PC-9 (cell line): ENCODE data around the gene EHBP1. TPM values are rescaled to one million over a fixed set of nuclear protein-coding genes. Genes with fewer than 3 reads are reported as not detected.

Experiments
- BruUV-seq: library from RNA; stranded (reverse); fragments of 400-500 nt; replicated peaks from 2 replicates; lab custom pipeline; 2021; lab: Mats Ljungman, UMichigan
- CTCF ChIA-PET: fragments of 300-600 bp; sonication (Branson Sonifier 250); formaldehyde crosslinking; loops from one replicate; lab custom pipeline; 2022; ENCODE audit warnings: antibody characterized with exemption; lab: Charles Lee
- POLR2A ChIA-PET: fragments of 300-600 bp; sonication (Branson Sonifier 250); formaldehyde crosslinking; loops from one replicate; lab custom pipeline; 2022; ENCODE audit warnings: antibody characterized with exemption; ENCODE audit not compliant: unreplicated experiment; lab: Charles Lee
- DNase-seq, 2 experiments: peaks; one replicate each; pipeline versions ENCODE4 v3.0.0 to v3.0.0-alpha.2; 2015 to 2022; ENCODE audit warnings: mixed read lengths in 1 of 2
- H2AFZ ChIP-seq: fragments of 200-600 bp; sonication (generic); 2 replicates; pipeline ENCODE4 v1.8.1; 2017; ENCODE audit warnings: antibody characterized with exemption
- H3F3A ChIP-seq: fragments of 200-600 bp; sonication (generic); 2 replicates; pipeline ENCODE4 v1.8.1; 2017; ENCODE audit warnings: antibody characterized with exemption, mild to moderate bottlenecking, low read depth; ENCODE audit not compliant: insufficient read depth
- H3K27ac ChIP-seq: fragments of 200-600 bp; sonication (generic); 2 replicates; pipeline ENCODE4 v1.6.1; 2016; ENCODE audit warnings: mixed run types
- H3K27me3 ChIP-seq: fragments of 200-600 bp; sonication (generic); 2 replicates; pipeline ENCODE4 v1.6.1; 2016; ENCODE audit warnings: low read depth, mixed run types; ENCODE audit not compliant: insufficient read depth
- H3K36me3 ChIP-seq: fragments of 200-600 bp; sonication (generic); 2 replicates; pipeline ENCODE4 v1.6.1; 2016; ENCODE audit warnings: low read depth, mixed run types
- H3K4me1 ChIP-seq: fragments of 200-600 bp; sonication (generic); replicated peaks from 2 replicates; pipeline ENCODE4 v1.6.1; 2016; ENCODE audit warnings: mixed run types; ENCODE audit not compliant: insufficient read depth
- H3K4me2 ChIP-seq: fragments of 200-600 bp; sonication (generic); 2 replicates; pipeline ENCODE4 v1.6.1; 2017; ENCODE audit warnings: mixed run types
- H3K4me3 ChIP-seq: fragments of 200-600 bp; sonication (generic); 2 replicates; pipeline ENCODE4 v1.6.1; 2016; ENCODE audit warnings: mixed run types
- H3K79me2 ChIP-seq: fragments of 200-600 bp; sonication (generic); 2 replicates; pipeline ENCODE4 v1.6.1; 2017; ENCODE audit warnings: low read depth, mixed run types
- H3K9me2 ChIP-seq: fragments of 200-600 bp; sonication (generic); 2 replicates; pipeline ENCODE4 v1.8.1; 2017; ENCODE audit warnings: mild to moderate bottlenecking; ENCODE audit not compliant: insufficient read depth
- H3K9me3 ChIP-seq: fragments of 200-600 bp; sonication (generic); 2 replicates; pipeline ENCODE4 v1.8.1; 2016; ENCODE audit warnings: low read depth; ENCODE audit not compliant: insufficient read depth
- H4K20me1 ChIP-seq: fragments of 200-600 bp; sonication (generic); 2 replicates; pipeline ENCODE4 v1.8.1; 2017; ENCODE audit not compliant: insufficient read depth
- EZH2 ChIP-seq: fragments of 200-600 bp; sonication (generic); IDR thresholded peaks from 2 replicates; pipeline ENCODE4 v1.8.0; 2017; ENCODE audit warnings: antibody characterized with exemption, low read depth
- intact Hi-C: fragments of 100-400 bp; cut with micrococcal nuclease; formaldehyde crosslinking; loops from one replicate; pipeline ENCODE4 v1.10.0; 2022; ENCODE audit not compliant: unreplicated experiment
- total RNA-seq: library from RNA; stranded (reverse); gene quantifications from 2 replicates; pipeline ENCODE4 v1.2.3, GENCODE V29; 2021
- TF ChIP-seq, protein P1 (sequence below): fragments of 200-600 bp; sonication (generic); conservative IDR thresholded peaks from 2 replicates; pipeline ENCODE4 v1.6.1; 2017; ENCODE audit warnings: mixed run types, antibody characterized with exemption, mild to moderate bottlenecking, moderate library complexity

EHBP1 gene
- total RNA-seq, 1 experiment from 2014 or later, result 100 TPM

GRCh38 chr2:62884086-62884485, 178.6 kb downstream of the EHBP1 start:
- BruUV-seq, result no TSS peak
- POLR2A ChIA-PET, result no interaction called here
- Histone ChIP-seq H2AFZ (no peak overlapping the region), H3K4me1 (no peaks in the 10 kb centered on the region), H3K27ac (no peak overlapping the region), H3F3A (peaks cover 5% of the 10 kb centered on the region; the same call in 1 of the 2 replicates), H3K9me2 (no peaks in the 10 kb centered on the region), H3K36me3 (no peaks in the 10 kb centered on the region), H3K4me3 (no peak overlapping the region), H3K27me3 (no peaks in the 10 kb centered on the region), H3K79me2 (no peaks in the 10 kb centered on the region), H4K20me1 (no peaks in the 10 kb centered on the region), H3K9me3 (no peaks in the 10 kb centered on the region), H3K4me2 (no peak overlapping the region)
- TF ChIP-seq EZH2, result no peak
- TF ChIP-seq, protein P1, sequence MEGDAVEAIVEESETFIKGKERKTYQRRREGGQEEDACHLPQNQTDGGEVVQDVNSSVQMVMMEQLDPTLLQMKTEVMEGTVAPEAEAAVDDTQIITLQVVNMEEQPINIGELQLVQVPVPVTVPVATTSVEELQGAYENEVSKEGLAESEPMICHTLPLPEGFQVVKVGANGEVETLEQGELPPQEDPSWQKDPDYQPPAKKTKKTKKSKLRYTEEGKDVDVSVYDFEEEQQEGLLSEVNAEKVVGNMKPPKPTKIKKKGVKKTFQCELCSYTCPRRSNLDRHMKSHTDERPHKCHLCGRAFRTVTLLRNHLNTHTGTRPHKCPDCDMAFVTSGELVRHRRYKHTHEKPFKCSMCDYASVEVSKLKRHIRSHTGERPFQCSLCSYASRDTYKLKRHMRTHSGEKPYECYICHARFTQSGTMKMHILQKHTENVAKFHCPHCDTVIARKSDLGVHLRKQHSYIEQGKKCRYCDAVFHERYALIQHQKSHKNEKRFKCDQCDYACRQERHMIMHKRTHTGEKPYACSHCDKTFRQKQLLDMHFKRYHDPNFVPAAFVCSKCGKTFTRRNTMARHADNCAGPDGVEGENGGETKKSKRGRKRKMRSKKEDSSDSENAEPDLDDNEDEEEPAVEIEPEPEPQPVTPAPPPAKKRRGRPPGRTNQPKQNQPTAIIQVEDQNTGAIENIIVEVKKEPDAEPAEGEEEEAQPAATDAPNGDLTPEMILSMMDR, result no peak
- intact Hi-C loops, result no loop called here
- CTCF ChIA-PET, result no interaction called here
- DNase-seq, result no peak

GRCh38 chr2:62884514-62884913, 179.0 kb downstream of the EHBP1 start:
- Histone ChIP-seq H3F3A (peaks cover 5% of the 10 kb centered on the region; the same call in 1 of the 2 replicates), H3K4me3 (no peak overlapping the region), H3K9me3 (no peaks in the 10 kb centered on the region), H3K27ac (no peak overlapping the region), H3K4me2 (no peak overlapping the region), H3K9me2 (no peaks in the 10 kb centered on the region), H3K79me2 (no peaks in the 10 kb centered on the region), H3K4me1 (no peaks in the 10 kb centered on the region), H3K36me3 (no peaks in the 10 kb centered on the region), H4K20me1 (no peaks in the 10 kb centered on the region), H3K27me3 (no peaks in the 10 kb centered on the region), H2AFZ (no peak overlapping the region)
- intact Hi-C loops, result no loop called here
- ChIA-PET POLR2A (no interaction called here), CTCF (no interaction called here)
- DNase-seq, result no peak
- BruUV-seq, result no TSS peak
- TF ChIP-seq, protein P1, result no peak
- TF ChIP-seq EZH2, result no peak

- no peaks in the 10 kb centered on the region for H3K27me3 ChIP-seq
- H3K4me3 ChIP-seq, result no peak overlapping the region
- TF ChIP-seq EZH2, result no peak
- TF ChIP-seq, protein P1, result no peak
- H3K4me1 ChIP-seq, result no peaks in the 10 kb centered on the region
- no peaks in the 10 kb centered on the region for H4K20me1 ChIP-seq
- no peak overlapping the region for H3K27ac ChIP-seq
- H3K79me2 ChIP-seq, result no peaks in the 10 kb centered on the region
- no peaks in the 10 kb centered on the region for H3K9me2 ChIP-seq
- no peaks in the 10 kb centered on the region; the same call in 1 of the 2 replicates for H3F3A ChIP-seq
- BruUV-seq, result no TSS peak
- CTCF ChIA-PET, result no interaction called here
- intact Hi-C loops, result no loop called here
- H3K9me3 ChIP-seq, result no peaks in the 10 kb centered on the region
- no peak overlapping the region for H3K4me2 ChIP-seq
- no peak for DNase-seq
- no peak overlapping the region for H2AFZ ChIP-seq
- H3K36me3 ChIP-seq, result 0 out of 2 replicates have a peak, but pooled peaks cover 2% of the 10 kb centered on the region
- POLR2A ChIA-PET, result no interaction called here
These were observed 189.6 kb downstream of the EHBP1 start for GRCh38 chr2:62894966-62895631.
